GM23338 (cell line): ENCODE data around the gene ARF6. TPM values are rescaled to one million over a fixed set of nuclear protein-coding genes. Genes with fewer than 3 reads are reported as not detected.

Source experiments
- ATAC-seq: fragments of 200-7000 bp; cut with Tn5 transposase; 3 replicates; pipeline ENCODE4 v1.9.1; 2020
- DNase-seq: peaks from one replicate; pipeline ENCODE4 v3.0.0-alpha.2; 2015; ENCODE audit warnings: low spot score
- H2AFZ ChIP-seq: fragments of 200-600 bp; sonication (generic); 2 replicates; pipeline ENCODE4 v1.8.0; 2016; ENCODE audit warnings: antibody characterized with exemption, mild to moderate bottlenecking, moderate library complexity
- H3F3A ChIP-seq: fragments of 200-600 bp; sonication (generic); replicated peaks from 2 replicates; pipeline ENCODE4 v1.8.0; 2017; ENCODE audit warnings: antibody characterized with exemption, mixed run types, low read depth
- H3K27ac ChIP-seq: fragments of 200-600 bp; sonication (generic); 2 replicates; pipeline ENCODE4 v1.6.1; 2016; ENCODE audit warnings: low read depth
- H3K27me3 ChIP-seq: fragments of 200-600 bp; sonication (generic); 2 replicates; pipeline ENCODE4 v1.8.0; 2016; ENCODE audit warnings: mild to moderate bottlenecking, mixed run types, moderate library complexity; ENCODE audit not compliant: insufficient read depth
- H3K36me3 ChIP-seq: fragments of 200-600 bp; sonication (generic); 2 replicates; pipeline ENCODE4 v1.8.0; 2016; ENCODE audit warnings: mild to moderate bottlenecking; ENCODE audit not compliant: insufficient read depth
- H3K4me1 ChIP-seq: fragments of 200-600 bp; sonication (generic); 2 replicates; pipeline ENCODE4 v1.8.0; 2016; ENCODE audit warnings: mild to moderate bottlenecking, moderate library complexity; ENCODE audit not compliant: insufficient read depth
- H3K4me2 ChIP-seq: fragments of 200-600 bp; sonication (generic); 2 replicates; pipeline ENCODE4 v1.7.1; 2017; ENCODE audit warnings: mixed run types
- H3K4me3 ChIP-seq: fragments of 200-600 bp; sonication (generic); 2 replicates; pipeline ENCODE4 v1.6.1; 2016; ENCODE audit warnings: mixed run types
- H3K79me2 ChIP-seq: fragments of 200-600 bp; sonication (generic); replicated peaks from 2 replicates; pipeline ENCODE4 v1.8.0; 2017; ENCODE audit warnings: mild to moderate bottlenecking; ENCODE audit not compliant: insufficient read depth
- H3K9me2 ChIP-seq: fragments of 200-600 bp; sonication (generic); 2 replicates; pipeline ENCODE4 v1.8.0; 2017; ENCODE audit not compliant: insufficient read depth
- H4K20me1 ChIP-seq: fragments of 200-600 bp; sonication (generic); replicated peaks from 2 replicates; pipeline ENCODE4 v1.8.0; 2017; ENCODE audit warnings: mild to moderate bottlenecking; ENCODE audit not compliant: insufficient read depth
- H3K27ac Mint-ChIP-seq: 2 replicates; pipeline ENCODE4 v1.8.0; 2020; ENCODE audit warnings: inconsistent platforms, mild to moderate bottlenecking, moderate library complexity, mixed read lengths
- H3K27me3 Mint-ChIP-seq: 3 replicates; pipeline ENCODE4 v1.8.0; 2022; ENCODE audit warnings: low read depth, mild to moderate bottlenecking, moderate library complexity, mixed read lengths, inconsistent platforms; ENCODE audit not compliant: insufficient read depth, poor library complexity
- H3K36me3 Mint-ChIP-seq: 3 replicates; pipeline ENCODE4 v1.8.0; 2021; ENCODE audit warnings: low read depth, mild to moderate bottlenecking, inconsistent platforms, moderate library complexity, mixed read lengths
- H3K4me1 Mint-ChIP-seq: 3 replicates; pipeline ENCODE4 v1.8.0; 2020; ENCODE audit warnings: mild to moderate bottlenecking, inconsistent platforms, mixed read lengths
- H3K4me3 Mint-ChIP-seq: 3 replicates; pipeline ENCODE4 v1.8.0; 2021; ENCODE audit warnings: moderate library complexity, mild to moderate bottlenecking, inconsistent platforms, mixed read lengths
- H3K9me3 Mint-ChIP-seq: 3 replicates; pipeline ENCODE4 v1.8.0; 2020; ENCODE audit warnings: moderate library complexity, mild to moderate bottlenecking, inconsistent platforms, mixed read lengths
- CREB1 ChIP-seq: fragments of 250-450 bp; sonication (Bioruptor Pico); IDR thresholded peaks from 2 replicates; pipeline ENCODE4 v1.5.0; 2020; ENCODE audit warnings: low read depth, mild to moderate bottlenecking, moderate library complexity
- ETS1 ChIP-seq: IDR thresholded peaks from 2 replicates; pipeline ENCODE4 v1.6.1; 2016; ENCODE audit warnings: antibody characterized with exemption
- EZH2 ChIP-seq: fragments of 200-600 bp; sonication (generic); IDR thresholded peaks from one replicate; pipeline ENCODE4 v1.8.0; 2017; ENCODE audit warnings: antibody characterized with exemption, mild to moderate bottlenecking, low read depth; ENCODE audit not compliant: unreplicated experiment
- EZH2phosphoT487 ChIP-seq: fragments of 200-600 bp; sonication (generic); IDR thresholded peaks from one replicate; pipeline ENCODE4 v1.8.1; 2018; ENCODE audit warnings: antibody characterized with exemption; ENCODE audit not compliant: unreplicated experiment
- JUNB ChIP-seq: IDR thresholded peaks from one replicate; pipeline ENCODE4 v1.6.1; 2016; ENCODE audit warnings: antibody characterized with exemption; ENCODE audit not compliant: unreplicated experiment
- NANOG ChIP-seq: IDR thresholded peaks from 2 replicates; pipeline ENCODE4 v1.6.1; 2016; ENCODE audit warnings: antibody characterized with exemption, borderline replicate concordance
- POLR2AphosphoS5 ChIP-seq: IDR thresholded peaks from 2 replicates; pipeline ENCODE4 v1.6.1; 2016; ENCODE audit warnings: antibody characterized with exemption, low read depth
- REST ChIP-seq: IDR thresholded peaks from one replicate; pipeline ENCODE4 v1.6.1; 2018; ENCODE audit warnings: antibody characterized with exemption; ENCODE audit not compliant: unreplicated experiment
- STAT1 ChIP-seq: IDR thresholded peaks from one replicate; pipeline ENCODE4 v1.6.1; 2016; ENCODE audit warnings: antibody characterized with exemption; ENCODE audit not compliant: unreplicated experiment
- ZNF114 ChIP-seq: fragments of 250-450 bp; sonication (Bioruptor Pico); IDR thresholded peaks from 2 replicates; pipeline ENCODE4 v1.5.0; 2020; ENCODE audit warnings: mild to moderate bottlenecking, moderate library complexity
- ZNF331 ChIP-seq: fragments of 250-450 bp; sonication (Bioruptor Pico); IDR thresholded peaks from 2 replicates; pipeline ENCODE4 v1.5.0; 2020; ENCODE audit warnings: low read depth, mild to moderate bottlenecking, moderate library complexity
- polyA plus RNA-seq: library from polyadenylated mRNA; unstranded; fragments of >200 nt; fragmentation: Nextera tagmentation; extraction: Ambion mirVana; gene quantifications from 2 replicates; pipeline ENCODE4 v1.2.1, GENCODE V29; 2016
- total RNA-seq: library from RNA; depleted of rRNA; stranded (reverse); fragments of >200 nt; shearing (Covaris generic); gene quantifications from 2 replicates; pipeline ENCODE4 v1.2.3, GENCODE V29; 2014
- TF ChIP-seq, protein P1 (sequence below): fragments of 250-450 bp; sonication (Bioruptor Pico); IDR thresholded peaks from 2 replicates; pipeline ENCODE4 v1.5.0; 2020; ENCODE audit warnings: mild to moderate bottlenecking, moderate library complexity
- TF ChIP-seq, protein P2 (sequence below), 2 experiments: fragments of 200-600 bp in 1 of 2; sonication (generic) in 1 of 2; conservative IDR thresholded peaks; 2 replicates each; pipeline versions ENCODE4 v1.5.1 to v1.6.1; 2016 to 2017; ENCODE audit warnings: antibody characterized with exemption in 2 of 2, low read depth in 2 of 2, mild to moderate bottlenecking in 2 of 2, moderate library complexity in 1 of 2

The ARF6 gene
- total and polyA plus RNA-seq, 2 experiments from 2014 or later, result 47.8 to 73.1 TPM

DNA sequence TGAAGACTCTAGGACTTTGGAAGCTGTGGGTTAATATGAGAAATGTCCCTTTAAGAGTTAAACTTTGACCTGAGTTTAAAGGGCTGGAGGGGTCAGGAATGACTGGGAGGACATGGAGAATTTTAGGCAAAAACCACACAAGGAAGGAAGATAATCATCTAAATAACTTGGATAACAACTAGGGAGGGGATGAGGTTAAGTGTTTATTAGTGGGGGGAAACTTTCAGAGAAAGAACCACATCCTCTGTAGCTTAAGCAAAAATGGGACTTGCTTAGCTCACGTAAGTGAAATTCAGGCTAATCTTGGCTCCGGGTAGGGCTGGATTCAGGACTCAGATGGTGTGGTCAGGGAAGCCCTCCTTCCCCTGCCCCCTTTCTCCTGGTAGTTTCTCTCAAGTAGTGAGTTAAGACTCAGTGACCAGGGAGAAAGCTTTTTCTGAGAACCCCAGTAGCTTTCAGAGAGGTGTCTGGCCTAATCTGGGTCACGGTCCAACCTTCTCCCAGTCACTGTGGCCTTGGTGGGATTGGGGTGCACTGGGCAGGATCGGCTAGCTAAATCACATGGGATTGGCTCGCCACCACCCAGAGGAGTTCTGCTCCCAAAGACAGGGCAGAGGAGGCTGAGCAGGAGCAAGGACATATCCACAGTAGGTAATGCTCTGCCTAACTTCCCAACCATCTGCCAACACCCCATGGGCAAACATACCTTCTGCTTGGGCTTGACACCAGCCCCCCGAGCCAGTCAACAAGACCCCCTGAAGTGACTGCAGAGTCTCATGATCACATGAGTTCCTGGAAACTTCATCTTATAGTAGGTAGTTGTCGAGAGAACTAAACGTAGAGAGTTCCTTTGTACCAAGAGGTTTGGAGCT is 52.8 kb downstream of the ARF6 start:
- Histone ChIP-seq H3K27me3 (no peaks in the 10 kb centered on the region), H3K27ac (no peak overlapping the region), H3K9me2 (no peaks in the 10 kb centered on the region), H3F3A (no peaks in the 10 kb centered on the region), H3K4me3 (no peak overlapping the region), H3K79me2 (no peaks in the 10 kb centered on the region), H2AFZ (peak overlapping the region; percentile 66; the same call in 1 of the 2 replicates), H3K4me1 (no peaks in the 10 kb centered on the region), H3K36me3 (no peaks in the 10 kb centered on the region), H3K4me2 (no peak overlapping the region), H4K20me1 (no peaks in the 10 kb centered on the region)
- no peak overlapping the region for H3K27ac Mint-ChIP-seq
- H3K9me3 Mint-ChIP-seq, result no peaks in the 10 kb centered on the region
- no peak overlapping the region for H3K4me3 Mint-ChIP-seq
- no peak for TF ChIP-seq POLR2AphosphoS5
- TF ChIP-seq REST, result no peak
- no peak for TF ChIP-seq CREB1 (CRISPR knock-in tag)
- TF ChIP-seq EZH2phosphoT487, result no peak
- TF ChIP-seq JUNB, result no peak
- no peak for TF ChIP-seq NANOG
- no peak for TF ChIP-seq ETS1
- no peak for TF ChIP-seq STAT1
- TF ChIP-seq ZNF331 (CRISPR knock-in tag), result no peak
- TF ChIP-seq ZNF114 (CRISPR knock-in tag), result no peak
- TF ChIP-seq, protein P1, sequence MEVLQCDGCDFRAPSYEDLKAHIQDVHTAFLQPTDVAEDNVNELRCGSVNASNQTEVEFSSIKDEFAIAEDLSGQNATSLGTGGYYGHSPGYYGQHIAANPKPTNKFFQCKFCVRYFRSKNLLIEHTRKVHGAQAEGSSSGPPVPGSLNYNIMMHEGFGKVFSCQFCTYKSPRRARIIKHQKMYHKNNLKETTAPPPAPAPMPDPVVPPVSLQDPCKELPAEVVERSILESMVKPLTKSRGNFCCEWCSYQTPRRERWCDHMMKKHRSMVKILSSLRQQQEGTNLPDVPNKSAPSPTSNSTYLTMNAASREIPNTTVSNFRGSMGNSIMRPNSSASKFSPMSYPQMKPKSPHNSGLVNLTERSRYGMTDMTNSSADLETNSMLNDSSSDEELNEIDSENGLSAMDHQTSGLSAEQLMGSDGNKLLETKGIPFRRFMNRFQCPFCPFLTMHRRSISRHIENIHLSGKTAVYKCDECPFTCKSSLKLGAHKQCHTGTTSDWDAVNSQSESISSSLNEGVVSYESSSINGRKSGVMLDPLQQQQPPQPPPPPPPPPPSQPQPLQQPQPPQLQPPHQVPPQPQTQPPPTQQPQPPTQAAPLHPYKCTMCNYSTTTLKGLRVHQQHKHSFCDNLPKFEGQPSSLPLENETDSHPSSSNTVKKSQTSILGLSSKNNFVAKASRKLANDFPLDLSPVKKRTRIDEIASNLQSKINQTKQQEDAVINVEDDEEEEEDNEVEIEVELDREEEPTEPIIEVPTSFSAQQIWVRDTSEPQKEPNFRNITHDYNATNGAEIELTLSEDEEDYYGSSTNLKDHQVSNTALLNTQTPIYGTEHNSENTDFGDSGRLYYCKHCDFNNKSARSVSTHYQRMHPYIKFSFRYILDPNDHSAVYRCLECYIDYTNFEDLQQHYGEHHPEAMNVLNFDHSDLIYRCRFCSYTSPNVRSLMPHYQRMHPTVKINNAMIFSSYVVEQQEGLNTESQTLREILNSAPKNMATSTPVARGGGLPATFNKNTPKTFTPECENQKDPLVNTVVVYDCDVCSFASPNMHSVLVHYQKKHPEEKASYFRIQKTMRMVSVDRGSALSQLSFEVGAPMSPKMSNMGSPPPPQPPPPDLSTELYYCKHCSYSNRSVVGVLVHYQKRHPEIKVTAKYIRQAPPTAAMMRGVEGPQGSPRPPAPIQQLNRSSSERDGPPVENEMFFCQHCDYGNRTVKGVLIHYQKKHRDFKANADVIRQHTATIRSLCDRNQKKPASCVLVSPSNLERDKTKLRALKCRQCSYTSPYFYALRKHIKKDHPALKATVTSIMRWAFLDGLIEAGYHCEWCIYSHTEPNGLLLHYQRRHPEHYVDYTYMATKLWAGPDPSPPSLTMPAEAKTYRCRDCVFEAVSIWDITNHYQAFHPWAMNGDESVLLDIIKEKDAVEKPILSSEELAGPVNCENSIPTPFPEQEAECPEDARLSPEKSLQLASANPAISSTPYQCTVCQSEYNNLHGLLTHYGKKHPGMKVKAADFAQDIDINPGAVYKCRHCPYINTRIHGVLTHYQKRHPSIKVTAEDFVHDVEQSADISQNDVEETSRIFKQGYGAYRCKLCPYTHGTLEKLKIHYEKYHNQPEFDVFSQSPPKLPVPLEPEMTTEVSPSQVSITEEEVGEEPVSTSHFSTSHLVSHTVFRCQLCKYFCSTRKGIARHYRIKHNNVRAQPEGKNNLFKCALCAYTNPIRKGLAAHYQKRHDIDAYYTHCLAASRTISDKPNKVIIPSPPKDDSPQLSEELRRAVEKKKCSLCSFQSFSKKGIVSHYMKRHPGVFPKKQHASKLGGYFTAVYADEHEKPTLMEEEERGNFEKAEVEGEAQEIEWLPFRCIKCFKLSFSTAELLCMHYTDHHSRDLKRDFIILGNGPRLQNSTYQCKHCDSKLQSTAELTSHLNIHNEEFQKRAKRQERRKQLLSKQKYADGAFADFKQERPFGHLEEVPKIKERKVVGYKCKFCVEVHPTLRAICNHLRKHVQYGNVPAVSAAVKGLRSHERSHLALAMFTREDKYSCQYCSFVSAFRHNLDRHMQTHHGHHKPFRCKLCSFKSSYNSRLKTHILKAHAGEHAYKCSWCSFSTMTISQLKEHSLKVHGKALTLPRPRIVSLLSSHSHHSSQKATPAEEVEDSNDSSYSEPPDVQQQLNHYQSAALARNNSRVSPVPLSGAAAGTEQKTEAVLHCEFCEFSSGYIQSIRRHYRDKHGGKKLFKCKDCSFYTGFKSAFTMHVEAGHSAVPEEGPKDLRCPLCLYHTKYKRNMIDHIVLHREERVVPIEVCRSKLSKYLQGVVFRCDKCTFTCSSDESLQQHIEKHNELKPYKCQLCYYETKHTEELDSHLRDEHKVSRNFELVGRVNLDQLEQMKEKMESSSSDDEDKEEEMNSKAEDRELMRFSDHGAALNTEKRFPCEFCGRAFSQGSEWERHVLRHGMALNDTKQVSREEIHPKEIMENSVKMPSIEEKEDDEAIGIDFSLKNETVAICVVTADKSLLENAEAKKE (CRISPR knock-in tag), result no peak
- TF ChIP-seq EZH2, result no peak
- TF ChIP-seq, protein P2, sequence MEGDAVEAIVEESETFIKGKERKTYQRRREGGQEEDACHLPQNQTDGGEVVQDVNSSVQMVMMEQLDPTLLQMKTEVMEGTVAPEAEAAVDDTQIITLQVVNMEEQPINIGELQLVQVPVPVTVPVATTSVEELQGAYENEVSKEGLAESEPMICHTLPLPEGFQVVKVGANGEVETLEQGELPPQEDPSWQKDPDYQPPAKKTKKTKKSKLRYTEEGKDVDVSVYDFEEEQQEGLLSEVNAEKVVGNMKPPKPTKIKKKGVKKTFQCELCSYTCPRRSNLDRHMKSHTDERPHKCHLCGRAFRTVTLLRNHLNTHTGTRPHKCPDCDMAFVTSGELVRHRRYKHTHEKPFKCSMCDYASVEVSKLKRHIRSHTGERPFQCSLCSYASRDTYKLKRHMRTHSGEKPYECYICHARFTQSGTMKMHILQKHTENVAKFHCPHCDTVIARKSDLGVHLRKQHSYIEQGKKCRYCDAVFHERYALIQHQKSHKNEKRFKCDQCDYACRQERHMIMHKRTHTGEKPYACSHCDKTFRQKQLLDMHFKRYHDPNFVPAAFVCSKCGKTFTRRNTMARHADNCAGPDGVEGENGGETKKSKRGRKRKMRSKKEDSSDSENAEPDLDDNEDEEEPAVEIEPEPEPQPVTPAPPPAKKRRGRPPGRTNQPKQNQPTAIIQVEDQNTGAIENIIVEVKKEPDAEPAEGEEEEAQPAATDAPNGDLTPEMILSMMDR (conservative IDR thresholded peaks at IDR 0.05; ENCODE audit: low read depth in 2 of 2), result no peak
- ATAC-seq (no peak), DNase-seq (no peak)
- no peaks in the 10 kb centered on the region for H3K36me3 Mint-ChIP-seq
- H3K4me1 Mint-ChIP-seq, result 0 out of 3 replicates have a peak, but pooled peaks cover 4% of the 10 kb centered on the region
- H3K27me3 Mint-ChIP-seq, result peaks cover 3% of the 10 kb centered on the region
